HEK293 (cell line): ENCODE data around the gene RORB.

Source experiments
- CTCF ChIA-PET: fragments of 350-600 bp; formaldehyde crosslinking; extraction: SDS; loops from one replicate; lab custom pipeline; 2021; ENCODE audit warnings: antibody characterized with exemption; lab: Yijun Ruan, JAX
- POLR2A ChIA-PET: fragments of 300-600 bp; formaldehyde crosslinking; extraction: SDS; loops from one replicate; lab custom pipeline; 2020; ENCODE audit warnings: antibody characterized with exemption, inconsistent platforms; lab: Yijun Ruan, JAX
- H3K27ac ChIP-seq: fragments of 200-500 bp; sonication (Bioruptor generic); 2 replicates; pipeline ENCODE4 v1.5.1; 2014; ENCODE audit warnings: low read depth, low read length, control low read depth, inconsistent platforms; ENCODE audit errors: extremely low read depth
- H3K36me3 ChIP-seq, 2 experiments: fragments of 200-500 bp in 1 of 2; sonication (Bioruptor generic) in 1 of 2; 1 replicate in 1 of 2; 2 replicates in 1 of 2; pipeline ENCODE4 v1.5.1; 2014 to 2017; ENCODE audit warnings: inconsistent platforms in 2 of 2, low read length in 2 of 2; ENCODE audit not compliant: control insufficient read depth in 2 of 2, insufficient read depth in 1 of 2
- H3K4me1 ChIP-seq: fragments of 200-500 bp; sonication (Bioruptor generic); 2 replicates; pipeline ENCODE4 v1.5.1; 2014; ENCODE audit warnings: mild to moderate bottlenecking, low read length, inconsistent platforms; ENCODE audit not compliant: control insufficient read depth, insufficient read depth
- H3K4me3 ChIP-seq: 2 replicates; pipeline ENCODE4 v1.5.1; 2011; ENCODE audit warnings: low read depth, mild to moderate bottlenecking, control low read depth, low read length, moderate library complexity
- H3K9me3 ChIP-seq: fragments of 200-500 bp; sonication (Bioruptor generic); 2 replicates; pipeline ENCODE4 v1.5.1; 2014; ENCODE audit warnings: low read depth, low read length, inconsistent platforms; ENCODE audit not compliant: control insufficient read depth, insufficient read depth
- HOXA7 ChIP-seq: sonication (generic); formaldehyde crosslinking; IDR thresholded peaks from 2 replicates; pipeline ENCODE4 v1.8.1; 2022; ENCODE audit warnings: missing genetic modification reagents, borderline replicate concordance
- RBAK ChIP-seq: fragments of 450-650 bp; formaldehyde crosslinking; IDR thresholded peaks from 2 replicates; pipeline ENCODE4 v1.5.1; 2016; ENCODE audit warnings: missing biosample characterization, missing genetic modification characterization
- REPIN1 ChIP-seq: fragments of 450-650 bp; formaldehyde crosslinking; IDR thresholded peaks from 2 replicates; pipeline ENCODE4 v1.5.1; 2017; ENCODE audit warnings: missing biosample characterization, missing genetic modification characterization, low read depth
- SALL2 ChIP-seq: fragments of 450-650 bp; formaldehyde crosslinking; IDR thresholded peaks from 2 replicates; pipeline ENCODE4 v1.5.0; 2017; ENCODE audit warnings: missing biosample characterization, mild to moderate bottlenecking, missing genetic modification characterization, borderline replicate concordance
- ZFHX2 ChIP-seq: fragments of 450-650 bp; formaldehyde crosslinking; conservative IDR thresholded peaks from 2 replicates; pipeline ENCODE4 v1.5.1; 2016; ENCODE audit warnings: missing biosample characterization, missing genetic modification characterization
- ZFP37 ChIP-seq: fragments of 450-650 bp; formaldehyde crosslinking; IDR thresholded peaks from 2 replicates; pipeline ENCODE4 v1.5.1; 2016; ENCODE audit warnings: missing biosample characterization, missing genetic modification characterization
- ZNF114 ChIP-seq: fragments of 450-650 bp; formaldehyde crosslinking; IDR thresholded peaks from 2 replicates; pipeline ENCODE4 v1.5.0; 2017; ENCODE audit warnings: missing biosample characterization, missing genetic modification characterization
- ZNF132 ChIP-seq: fragments of 450-650 bp; formaldehyde crosslinking; IDR thresholded peaks from 2 replicates; pipeline ENCODE4 v1.5.1; 2017; ENCODE audit warnings: missing biosample characterization, missing genetic modification characterization, borderline replicate concordance
- ZNF16 ChIP-seq: fragments of 450-650 bp; formaldehyde crosslinking; IDR thresholded peaks from 2 replicates; pipeline ENCODE4 v1.5.1; 2016; ENCODE audit warnings: low read depth, missing biosample characterization, missing genetic modification characterization
- ZNF266 ChIP-seq: fragments of 450-650 bp; formaldehyde crosslinking; IDR thresholded peaks from 2 replicates; pipeline ENCODE4 v1.5.1; 2016; ENCODE audit warnings: missing biosample characterization, missing genetic modification characterization, low read depth
- ZNF341 ChIP-seq: fragments of 450-650 bp; formaldehyde crosslinking; IDR thresholded peaks from 2 replicates; pipeline ENCODE4; 2016; ENCODE audit warnings: low read depth, missing biosample characterization, missing genetic modification characterization
- ZNF416 ChIP-seq: fragments of 450-650 bp; formaldehyde crosslinking; IDR thresholded peaks from 2 replicates; pipeline ENCODE4 v1.5.1; 2016; ENCODE audit warnings: missing biosample characterization, missing genetic modification characterization
- ZNF514 ChIP-seq: fragments of 450-650 bp; formaldehyde crosslinking; IDR thresholded peaks from 2 replicates; pipeline ENCODE4 v1.5.1; 2016; ENCODE audit warnings: missing biosample characterization, missing genetic modification characterization
- ZNF571 ChIP-seq: fragments of 450-650 bp; formaldehyde crosslinking; IDR thresholded peaks from 2 replicates; pipeline ENCODE4 v1.5.0; 2017; ENCODE audit warnings: missing biosample characterization, missing genetic modification characterization
- ZNF837 ChIP-seq: fragments of 450-650 bp; formaldehyde crosslinking; IDR thresholded peaks from 2 replicates; pipeline ENCODE4 v1.5.1; 2016; ENCODE audit warnings: missing biosample characterization, missing genetic modification characterization
- TF ChIP-seq, protein P1 (sequence below): fragments of 450-650 bp; formaldehyde crosslinking; IDR thresholded peaks from 2 replicates; pipeline ENCODE4 v1.5.1; 2016; ENCODE audit warnings: missing biosample characterization, missing genetic modification characterization
- TF ChIP-seq, protein P2 (sequence below): fragments of 450-650 bp; formaldehyde crosslinking; IDR thresholded peaks from 2 replicates; pipeline ENCODE4; 2016; ENCODE audit warnings: missing biosample characterization, missing genetic modification characterization
- TF ChIP-seq, protein P3 (sequence below): fragments of 450-650 bp; formaldehyde crosslinking; IDR thresholded peaks from 2 replicates; pipeline ENCODE4 v1.5.1; 2017; ENCODE audit warnings: missing biosample characterization, missing genetic modification characterization
- TF ChIP-seq, protein P4 (sequence below): fragments of 450-650 bp; formaldehyde crosslinking; conservative IDR thresholded peaks from 2 replicates; pipeline ENCODE4 v1.5.1; 2016; ENCODE audit warnings: low read depth, missing biosample characterization, missing genetic modification characterization
- TF ChIP-seq, protein P5 (sequence below): fragments of 450-650 bp; IDR thresholded peaks from 2 replicates; pipeline ENCODE4 v1.5.1; 2018; ENCODE audit warnings: missing biosample characterization, mild to moderate bottlenecking, missing genetic modification characterization
- TF ChIP-seq, protein P6 (sequence below): fragments of 450-650 bp; formaldehyde crosslinking; IDR thresholded peaks from 2 replicates; pipeline ENCODE4 v1.5.1; 2016; ENCODE audit warnings: missing biosample characterization, missing genetic modification characterization

RORB gene

DNA sequence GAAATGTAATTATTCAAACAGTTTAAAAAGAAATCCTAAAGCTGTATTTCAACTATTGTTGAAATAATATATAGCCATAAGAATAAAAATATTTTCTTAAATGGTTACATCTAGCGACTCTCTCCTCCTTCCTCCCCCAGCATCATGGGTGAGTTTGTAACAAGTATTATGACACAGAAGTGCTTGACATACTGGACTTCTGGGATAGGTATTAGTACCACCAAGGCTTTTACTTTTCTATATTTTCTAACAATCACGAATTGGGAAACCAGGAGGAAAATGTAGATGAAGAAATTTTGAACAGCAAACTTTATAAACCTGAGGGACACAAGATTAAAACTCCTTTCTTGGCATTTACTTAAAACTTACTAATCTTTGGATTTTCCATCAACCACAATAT is 4.4 kb downstream of the RORB start:
- no peaks in the 10 kb centered on the region for H3K4me1 ChIP-seq
- TF ChIP-seq ZNF837 (tag by site-specific recombination), result no peak
- no peak for TF ChIP-seq REPIN1 (tag by site-specific recombination)
- TF ChIP-seq, protein P1, sequence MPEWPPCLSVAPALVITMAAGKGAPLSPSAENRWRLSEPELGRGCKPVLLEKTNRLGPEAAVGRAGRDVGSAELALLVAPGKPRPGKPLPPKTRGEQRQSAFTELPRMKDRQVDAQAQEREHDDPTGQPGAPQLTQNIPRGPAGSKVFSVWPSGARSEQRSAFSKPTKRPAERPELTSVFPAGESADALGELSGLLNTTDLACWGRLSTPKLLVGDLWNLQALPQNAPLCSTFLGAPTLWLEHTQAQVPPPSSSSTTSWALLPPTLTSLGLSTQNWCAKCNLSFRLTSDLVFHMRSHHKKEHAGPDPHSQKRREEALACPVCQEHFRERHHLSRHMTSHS (tag by site-specific recombination), result no peak
- no peak for TF ChIP-seq ZNF16 (tag by site-specific recombination)
- POLR2A ChIA-PET, result interaction anchor here (0.6 kb wide), 1 partner anchor 22 kb away, joined by 10 read pairs; no protein-coding TSS in a partner anchor
- no peak overlapping the region for H3K27ac ChIP-seq
- CTCF ChIA-PET, result no interaction called here
- no peaks in the 10 kb centered on the region for H3K9me3 ChIP-seq
- no peaks in the 10 kb centered on the region for H3K36me3 ChIP-seq
- H3K4me3 ChIP-seq, result no peak overlapping the region

DNA sequence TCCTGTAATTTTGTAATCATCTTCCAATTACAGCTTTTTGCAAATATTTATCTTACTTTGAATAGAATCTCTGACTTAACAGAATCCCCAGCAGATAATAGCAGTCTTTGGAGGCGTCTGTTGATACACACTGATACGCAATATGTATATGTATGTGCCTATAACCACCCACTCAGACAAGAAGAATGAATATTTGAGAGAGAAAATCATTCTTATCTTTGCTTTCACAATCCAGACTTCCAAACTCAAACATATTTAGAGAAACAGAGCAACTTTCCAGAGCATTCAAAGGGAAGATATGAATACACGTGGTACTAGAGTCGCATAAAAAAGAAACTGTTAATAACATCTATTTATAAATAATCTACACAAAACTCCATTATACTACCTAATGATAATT is 6.1 kb downstream of the RORB start:
- TF ChIP-seq ZNF571 (tag by site-specific recombination), result no peak
- no peak for TF ChIP-seq ZNF266
- TF ChIP-seq ZNF416 (tag by site-specific recombination), result no peak
- TF ChIP-seq, protein P2, sequence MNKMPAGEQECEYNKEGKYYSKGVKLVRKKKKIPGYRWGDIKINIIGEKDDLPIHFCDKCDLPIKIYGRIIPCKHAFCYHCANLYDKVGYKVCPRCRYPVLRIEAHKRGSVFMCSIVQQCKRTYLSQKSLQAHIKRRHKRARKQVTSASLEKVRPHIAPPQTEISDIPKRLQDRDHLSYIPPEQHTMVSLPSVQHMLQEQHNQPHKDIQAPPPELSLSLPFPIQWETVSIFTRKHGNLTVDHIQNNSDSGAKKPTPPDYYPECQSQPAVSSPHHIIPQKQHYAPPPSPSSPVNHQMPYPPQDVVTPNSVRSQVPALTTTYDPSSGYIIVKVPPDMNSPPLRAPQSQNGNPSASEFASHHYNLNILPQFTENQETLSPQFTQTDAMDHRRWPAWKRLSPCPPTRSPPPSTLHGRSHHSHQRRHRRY (tag by site-specific recombination), result no peak
- no peak for TF ChIP-seq SALL2
- Histone ChIP-seq H3K36me3 (no peaks in the 10 kb centered on the region), H3K4me3 (no peak overlapping the region), H3K9me3 (no peaks in the 10 kb centered on the region), H3K27ac (no peak overlapping the region), H3K4me1 (no peaks in the 10 kb centered on the region)
- CTCF ChIA-PET, result no interaction called here
- POLR2A ChIA-PET, result no interaction called here

DNA sequence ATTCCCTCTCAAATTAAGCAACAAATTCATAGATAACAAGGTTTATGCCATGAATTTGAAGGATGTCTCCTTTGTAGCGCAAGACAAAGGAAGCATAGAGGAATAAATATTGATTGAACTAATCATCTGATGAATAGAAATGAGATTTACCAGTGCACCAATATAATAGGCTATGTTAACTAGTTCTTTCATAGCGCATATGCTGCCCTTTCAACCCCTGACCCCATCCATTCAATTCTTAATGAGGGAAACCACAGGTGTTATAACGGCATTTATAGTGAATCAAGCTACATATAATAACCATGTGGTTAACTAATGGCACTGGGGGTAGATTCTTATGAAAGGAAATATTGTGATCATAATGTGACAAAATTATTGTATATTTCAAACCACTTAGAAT is 6.5 kb downstream of the RORB start:
- Histone ChIP-seq H3K4me1 (no peaks in the 10 kb centered on the region), H3K36me3 (no peaks in the 10 kb centered on the region), H3K9me3 (no peaks in the 10 kb centered on the region), H3K4me3 (no peak overlapping the region), H3K27ac (no peak overlapping the region)
- POLR2A ChIA-PET, result no interaction called here
- CTCF ChIA-PET, result no interaction called here
- TF ChIP-seq, protein P3, sequence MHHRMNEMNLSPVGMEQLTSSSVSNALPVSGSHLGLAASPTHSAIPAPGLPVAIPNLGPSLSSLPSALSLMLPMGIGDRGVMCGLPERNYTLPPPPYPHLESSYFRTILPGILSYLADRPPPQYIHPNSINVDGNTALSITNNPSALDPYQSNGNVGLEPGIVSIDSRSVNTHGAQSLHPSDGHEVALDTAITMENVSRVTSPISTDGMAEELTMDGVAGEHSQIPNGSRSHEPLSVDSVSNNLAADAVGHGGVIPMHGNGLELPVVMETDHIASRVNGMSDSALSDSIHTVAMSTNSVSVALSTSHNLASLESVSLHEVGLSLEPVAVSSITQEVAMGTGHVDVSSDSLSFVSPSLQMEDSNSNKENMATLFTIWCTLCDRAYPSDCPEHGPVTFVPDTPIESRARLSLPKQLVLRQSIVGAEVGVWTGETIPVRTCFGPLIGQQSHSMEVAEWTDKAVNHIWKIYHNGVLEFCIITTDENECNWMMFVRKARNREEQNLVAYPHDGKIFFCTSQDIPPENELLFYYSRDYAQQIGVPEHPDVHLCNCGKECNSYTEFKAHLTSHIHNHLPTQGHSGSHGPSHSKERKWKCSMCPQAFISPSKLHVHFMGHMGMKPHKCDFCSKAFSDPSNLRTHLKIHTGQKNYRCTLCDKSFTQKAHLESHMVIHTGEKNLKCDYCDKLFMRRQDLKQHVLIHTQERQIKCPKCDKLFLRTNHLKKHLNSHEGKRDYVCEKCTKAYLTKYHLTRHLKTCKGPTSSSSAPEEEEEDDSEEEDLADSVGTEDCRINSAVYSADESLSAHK (tag by site-specific recombination), result no peak
- TF ChIP-seq HOXA7 (CRISPR knock-in tag) (no peak), ZNF571 (tag by site-specific recombination) (no peak), ZNF114 (tag by site-specific recombination) (no peak), RBAK (tag by site-specific recombination) (no peak), ZFHX2 (tag by site-specific recombination) (no peak), ZNF341 (tag by site-specific recombination) (no peak), ZNF132 (tag by site-specific recombination) (no peak), ZNF514 (tag by site-specific recombination) (no peak), ZFP37 (no peak)
- TF ChIP-seq, protein P4, sequence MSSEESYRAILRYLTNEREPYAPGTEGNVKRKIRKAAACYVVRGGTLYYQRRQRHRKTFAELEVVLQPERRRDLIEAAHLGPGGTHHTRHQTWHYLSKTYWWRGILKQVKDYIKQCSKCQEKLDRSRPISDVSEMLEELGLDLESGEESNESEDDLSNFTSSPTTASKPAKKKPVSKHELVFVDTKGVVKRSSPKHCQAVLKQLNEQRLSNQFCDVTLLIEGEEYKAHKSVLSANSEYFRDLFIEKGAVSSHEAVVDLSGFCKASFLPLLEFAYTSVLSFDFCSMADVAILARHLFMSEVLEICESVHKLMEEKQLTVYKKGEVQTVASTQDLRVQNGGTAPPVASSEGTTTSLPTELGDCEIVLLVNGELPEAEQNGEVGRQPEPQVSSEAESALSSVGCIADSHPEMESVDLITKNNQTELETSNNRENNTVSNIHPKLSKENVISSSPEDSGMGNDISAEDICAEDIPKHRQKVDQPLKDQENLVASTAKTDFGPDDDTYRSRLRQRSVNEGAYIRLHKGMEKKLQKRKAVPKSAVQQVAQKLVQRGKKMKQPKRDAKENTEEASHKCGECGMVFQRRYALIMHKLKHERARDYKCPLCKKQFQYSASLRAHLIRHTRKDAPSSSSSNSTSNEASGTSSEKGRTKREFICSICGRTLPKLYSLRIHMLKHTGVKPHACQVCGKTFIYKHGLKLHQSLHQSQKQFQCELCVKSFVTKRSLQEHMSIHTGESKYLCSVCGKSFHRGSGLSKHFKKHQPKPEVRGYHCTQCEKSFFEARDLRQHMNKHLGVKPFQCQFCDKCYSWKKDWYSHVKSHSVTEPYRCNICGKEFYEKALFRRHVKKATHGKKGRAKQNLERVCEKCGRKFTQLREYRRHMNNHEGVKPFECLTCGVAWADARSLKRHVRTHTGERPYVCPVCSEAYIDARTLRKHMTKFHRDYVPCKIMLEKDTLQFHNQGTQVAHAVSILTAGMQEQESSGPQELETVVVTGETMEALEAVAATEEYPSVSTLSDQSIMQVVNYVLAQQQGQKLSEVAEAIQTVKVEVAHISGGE (tag by site-specific recombination), result no peak
- TF ChIP-seq, protein P5, sequence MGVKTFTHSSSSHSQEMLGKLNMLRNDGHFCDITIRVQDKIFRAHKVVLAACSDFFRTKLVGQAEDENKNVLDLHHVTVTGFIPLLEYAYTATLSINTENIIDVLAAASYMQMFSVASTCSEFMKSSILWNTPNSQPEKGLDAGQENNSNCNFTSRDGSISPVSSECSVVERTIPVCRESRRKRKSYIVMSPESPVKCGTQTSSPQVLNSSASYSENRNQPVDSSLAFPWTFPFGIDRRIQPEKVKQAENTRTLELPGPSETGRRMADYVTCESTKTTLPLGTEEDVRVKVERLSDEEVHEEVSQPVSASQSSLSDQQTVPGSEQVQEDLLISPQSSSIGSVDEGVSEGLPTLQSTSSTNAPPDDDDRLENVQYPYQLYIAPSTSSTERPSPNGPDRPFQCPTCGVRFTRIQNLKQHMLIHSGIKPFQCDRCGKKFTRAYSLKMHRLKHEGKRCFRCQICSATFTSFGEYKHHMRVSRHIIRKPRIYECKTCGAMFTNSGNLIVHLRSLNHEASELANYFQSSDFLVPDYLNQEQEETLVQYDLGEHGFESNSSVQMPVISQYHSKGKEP (tag by site-specific recombination), result no peak
- TF ChIP-seq, protein P6, sequence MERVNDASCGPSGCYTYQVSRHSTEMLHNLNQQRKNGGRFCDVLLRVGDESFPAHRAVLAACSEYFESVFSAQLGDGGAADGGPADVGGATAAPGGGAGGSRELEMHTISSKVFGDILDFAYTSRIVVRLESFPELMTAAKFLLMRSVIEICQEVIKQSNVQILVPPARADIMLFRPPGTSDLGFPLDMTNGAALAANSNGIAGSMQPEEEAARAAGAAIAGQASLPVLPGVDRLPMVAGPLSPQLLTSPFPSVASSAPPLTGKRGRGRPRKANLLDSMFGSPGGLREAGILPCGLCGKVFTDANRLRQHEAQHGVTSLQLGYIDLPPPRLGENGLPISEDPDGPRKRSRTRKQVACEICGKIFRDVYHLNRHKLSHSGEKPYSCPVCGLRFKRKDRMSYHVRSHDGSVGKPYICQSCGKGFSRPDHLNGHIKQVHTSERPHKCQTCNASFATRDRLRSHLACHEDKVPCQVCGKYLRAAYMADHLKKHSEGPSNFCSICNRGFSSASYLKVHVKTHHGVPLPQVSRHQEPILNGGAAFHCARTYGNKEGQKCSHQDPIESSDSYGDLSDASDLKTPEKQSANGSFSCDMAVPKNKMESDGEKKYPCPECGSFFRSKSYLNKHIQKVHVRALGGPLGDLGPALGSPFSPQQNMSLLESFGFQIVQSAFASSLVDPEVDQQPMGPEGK (tag by site-specific recombination), result no peak
